ENCODE results near the gene F2. TPM values are rescaled to one million over a fixed set of nuclear protein-coding genes. Genes with fewer than 3 reads are reported as not detected.

The F2 gene
- total RNA-seq, 6 experiments from 2014 or later = 825 to 1,339 (median 1,089) TPM

DNA sequence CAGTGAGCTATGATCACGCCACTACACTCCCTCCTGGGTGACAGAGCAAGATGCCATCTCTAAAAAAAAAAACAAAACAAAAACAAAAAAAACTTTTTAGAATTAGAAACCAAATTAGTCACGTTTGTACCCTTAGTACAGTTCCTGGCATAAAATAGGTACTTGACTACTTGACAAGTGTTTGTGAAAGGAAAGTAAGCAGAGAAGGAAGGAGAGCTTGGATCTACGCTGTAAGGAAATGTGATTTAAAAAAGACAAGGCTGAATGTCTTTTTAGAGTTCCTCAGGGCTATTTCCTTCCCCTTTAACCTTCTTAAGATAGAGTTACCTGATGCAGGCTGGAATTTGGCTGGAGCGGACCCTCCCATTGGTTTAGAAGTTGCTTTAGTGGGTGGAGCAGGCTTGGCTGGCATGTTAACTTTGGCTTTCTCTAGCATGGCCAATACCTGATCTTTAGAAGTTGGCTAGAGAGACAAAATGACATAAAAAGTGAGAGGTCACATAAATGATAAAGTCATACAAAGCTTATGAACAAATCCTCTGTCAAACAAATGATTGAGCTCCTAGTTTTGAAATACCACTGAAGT lies 50.7 kb downstream of the F2 start:
- 95% methylated on average over 4 of the region's 4 CpGs for WGBS (ENCODE audit: insufficient coverage, low coverage, low lambda C conversion rate, missing lambda C conversion rate)

DNA sequence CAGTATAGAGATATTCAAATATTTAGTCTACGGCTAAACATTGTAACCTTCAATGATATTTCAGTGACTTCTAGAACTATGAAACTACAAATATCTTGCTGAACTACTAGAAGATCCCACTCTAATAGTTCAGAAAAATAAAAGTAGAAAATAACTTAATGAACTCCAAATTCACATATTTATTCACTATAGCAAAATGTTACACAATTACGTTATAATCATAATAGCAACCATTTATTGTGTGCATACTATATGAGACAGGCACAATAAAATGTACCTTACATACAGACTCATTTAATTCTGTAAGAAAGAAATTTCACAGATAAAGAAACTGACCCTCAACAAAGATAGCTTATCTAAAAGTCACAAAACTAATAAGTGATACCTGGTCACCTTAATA lies 57.9 kb downstream of the F2 start:
- intact Hi-C loops (cut with DNase I) = no loop called here

More for the DNA sequence above, 50.7 kb downstream of the F2 start:
- no peak overlapping the region for H3K27ac ChIP-seq
- H3K36me3 ChIP-seq = peaks cover 0 to 38% (median 18%) of the 10 kb centered on the region in 4 donors
- H3K4me1 ChIP-seq = no peaks in the 10 kb centered on the region
- H3K27me3 ChIP-seq = no peaks in the 10 kb centered on the region
- ATAC-seq (no peak), DNase-seq (no peak)
- TF ChIP-seq CTCF (IDR thresholded peaks at IDR 0.05) (no peak), POLR2A (IDR thresholded peaks at IDR 0.05) (no peak)
- H3K9me3 ChIP-seq = no peaks in the 10 kb centered on the region
- intact Hi-C loops (cut with DNase I) = no loop called here
- H3K4me3 ChIP-seq = no peak overlapping the region

DNA sequence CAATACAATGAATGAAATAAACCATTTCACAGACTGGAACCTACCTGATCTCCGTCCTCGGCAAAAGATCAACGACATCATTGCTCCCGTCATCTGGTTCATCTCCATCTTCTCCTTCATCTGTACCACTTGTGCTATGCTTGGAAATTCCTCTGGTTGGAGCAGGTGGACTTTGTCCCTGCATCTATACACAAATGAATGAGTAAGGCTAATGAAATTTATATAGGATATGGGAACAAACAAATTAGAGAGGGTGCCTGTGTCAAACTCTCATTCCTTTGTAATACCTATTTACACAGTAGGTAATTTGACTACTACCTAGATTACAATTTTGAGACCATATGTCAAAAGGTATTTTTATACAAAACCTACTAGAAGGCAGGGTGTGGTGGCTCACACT lies 59.4 kb downstream of the F2 start:
- no peak for TF ChIP-seq CTCF (IDR thresholded peaks at IDR 0.05)
- no peak for TF ChIP-seq POLR2A (IDR thresholded peaks at IDR 0.05)

More for the DNA sequence above, 57.9 kb downstream of the F2 start:
- Histone ChIP-seq H3K27ac (no peak overlapping the region), H3K9me3 (no peaks in the 10 kb centered on the region), H3K36me3 (peaks cover 0 to 44% (median 9%) of the 10 kb centered on the region in 4 donors), H3K4me1 (no peaks in the 10 kb centered on the region), H3K27me3 (no peaks in the 10 kb centered on the region), H3K4me3 (no peak overlapping the region)
- no peak for TF ChIP-seq POLR2A (IDR thresholded peaks at IDR 0.05)
- TF ChIP-seq CTCF (IDR thresholded peaks at IDR 0.05) = no peak
- 95% methylated on average over 2 of the region's 2 CpGs for WGBS (ENCODE audit: insufficient coverage, low coverage, low lambda C conversion rate, missing lambda C conversion rate)
- ATAC-seq (no peak), DNase-seq (no peak)

More for the DNA sequence above, 59.4 kb downstream of the F2 start:
- Histone ChIP-seq H3K4me3 (no peak overlapping the region), H3K36me3 (peaks cover 0 to 48% (median 9%) of the 10 kb centered on the region in 4 donors), H3K27me3 (no peaks in the 10 kb centered on the region), H3K9me3 (no peaks in the 10 kb centered on the region), H3K4me1 (no peaks in the 10 kb centered on the region), H3K27ac (no peak overlapping the region)
- DNase-seq = no peak
- 95% methylated on average over 4 of the region's 4 CpGs for WGBS (ENCODE audit: insufficient coverage, low coverage, low lambda C conversion rate, missing lambda C conversion rate)
- intact Hi-C loops (cut with DNase I) = no loop called here
- ATAC-seq = no peak

Small RNAs within 50 kb of the gene (microRNA-seq; reads per million reads assigned to microRNA genes)
- gene MIR5582 = 1.2 to 1.3 reads per million in 2 donors

Small RNAs within 50 kb of the gene (small RNA-seq; reads per million reads assigned to genes)
- gene MIR5582 (0 reads per million in 2 experiments), gene RF00573 (0 reads per million in 2 experiments), gene SNORD67 (36.8 to 43.8 reads per million in 2 experiments)

Other genes starting within 250 kb of the F2 start
- gene AMBRA1, start 125.2 kb upstream of the F2 start, total RNA-seq = 10 to 100 TPM; 11.0 to 15.7 (median 13.6) TPM
- 1 to 10 TPM; 2.0 to 3.4 (median 2.9) TPM for gene HARBI1, start 102.0 kb upstream of the F2 start, total RNA-seq
- gene ATG13, start 101.7 kb upstream of the F2 start, total RNA-seq = 10 to 100 TPM; 34.5 to 60.9 (median 41.1) TPM
- gene ARHGAP1, start 18.6 kb upstream of the F2 start, total RNA-seq = 10 to 100 TPM; 26.5 to 46.2 (median 30.9) TPM
- gene ZNF408, start 18.2 kb upstream of the F2 start, total RNA-seq = 10 to 100 TPM in 1 of 6 experiments, 1 to 10 TPM in 5; 4.0 to 16.3 (median 6.9) TPM
- 10 to 100 TPM; 12.9 to 30.2 (median 21.2) TPM for gene CKAP5, start 127.1 kb downstream of the F2 start, total RNA-seq
- 1 to 10 TPM in 2 of 6 experiments, under 1 TPM in 4; 0.43 to 1.2 (median 0.84) TPM for gene LRP4, start 199.3 kb downstream of the F2 start, total RNA-seq
- 1 to 10 TPM; 3.3 to 7.5 (median 4.6) TPM for gene CSTPP1, start 217.5 kb downstream of the F2 start, total RNA-seq